Peyer's patch (tissue), 4 donors: Measurements from ENCODE around the gene EEF2. TPM values are rescaled to one million over a fixed set of nuclear protein-coding genes. Genes with fewer than 3 reads are reported as not detected.
A peak's percentile ranks its signal among the peaks of the same experiment; 100 is the strongest.

ENCODE experiments used
- DNase-seq, 3 donors: peaks; one replicate each; pipeline ENCODE4 v3.0.0-alpha.2; 2017 to 2019
- H3K27ac ChIP-seq, 4 donors: fragments of 200-600 bp; sonication (generic); one replicate each; pipeline ENCODE4 v1.5.1; 2016 to 2019
- H3K27me3 ChIP-seq, 2 donors: fragments of 200-600 bp; sonication (generic); one replicate each; pipeline ENCODE4 v1.5.1; 2019
- H3K36me3 ChIP-seq, 3 donors: fragments of 200-600 bp; sonication (generic); one replicate each; pipeline ENCODE4 v1.5.1; 2016 to 2019
- H3K4me1 ChIP-seq, 4 donors: fragments of 200-600 bp; sonication (generic); one replicate each; pipeline ENCODE4 v1.5.1; 2016 to 2019
- H3K4me3 ChIP-seq, 4 donors: fragments of 200-600 bp; sonication (generic); 1 replicate in 3 of 4; 2 replicates in 1 of 4; pipeline ENCODE4 v1.5.1; 2016 to 2019; ENCODE audit warnings: mild to moderate bottlenecking in 1 of 4
- H3K9me3 ChIP-seq, 4 donors: fragments of 200-600 bp; sonication (generic); one replicate each; pipeline ENCODE4 v1.5.1; 2016 to 2019; ENCODE audit warnings: mild to moderate bottlenecking in 1 of 4
- POLR2A ChIP-seq, 2 donors: fragments of 450-650 bp; IDR thresholded peaks; one replicate each; pipeline ENCODE4 v1.5.1; 2017; ENCODE audit warnings: antibody characterized with exemption in 2 of 2, mild to moderate bottlenecking in 2 of 2, moderate library complexity in 2 of 2
- total RNA-seq, 4 donors: library from RNA; depleted of rRNA; stranded (reverse); fragments of >200 nt; gene quantifications; one replicate each; pipeline ENCODE4 v1.1.0, GENCODE V29; 2016
- TF ChIP-seq, protein P1 (sequence below), 6 experiments: fragments of 450-650 bp in 4 of 6; fragments of 200-600 bp in 2 of 6; sonication (generic) in 1 of 6; IDR thresholded peaks; one replicate each; pipeline ENCODE4 v1.5.1; 2017 to 2019; ENCODE audit warnings: antibody characterized with exemption in 6 of 6, mild to moderate bottlenecking in 3 of 6, moderate library complexity in 1 of 6

EEF2 gene
- total RNA-seq, 4 donors from 2014 or later, result 914 to 1,425 (median 1,203) TPM

DNA sequence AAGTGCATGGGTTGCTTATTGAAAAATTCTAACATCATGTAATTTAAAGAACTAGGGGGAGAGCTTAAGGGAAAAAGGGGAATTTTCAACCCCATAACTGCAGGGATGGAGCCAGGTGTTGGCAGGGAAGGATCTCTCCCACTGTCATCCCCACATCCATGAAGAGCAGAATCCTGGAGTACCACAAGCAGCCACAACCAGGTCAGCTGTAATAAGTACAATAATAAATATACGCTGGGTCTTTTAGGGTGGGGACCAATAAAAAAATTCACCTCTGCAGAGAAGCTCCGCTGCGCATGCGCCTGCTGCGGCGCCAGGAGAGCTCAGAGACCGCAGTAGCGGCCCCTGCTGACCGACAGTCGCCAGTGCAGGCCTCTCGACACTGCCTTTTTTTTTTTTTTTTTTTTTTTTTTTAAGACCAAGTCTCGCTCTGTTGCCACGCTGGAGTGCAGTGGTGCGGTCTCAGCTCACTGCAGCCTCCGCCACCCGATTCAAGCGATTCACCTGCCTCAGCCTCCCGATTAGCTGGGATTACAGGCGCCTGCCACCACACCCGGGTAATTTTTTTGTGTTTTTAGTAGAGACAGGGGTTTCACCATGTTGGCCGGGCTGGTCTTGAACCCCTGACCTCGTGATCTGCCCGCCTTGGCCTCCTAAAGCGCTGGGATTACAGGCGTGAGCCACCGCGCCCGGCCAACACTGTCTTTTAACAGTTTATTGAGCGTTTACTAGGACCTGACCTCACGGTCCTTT lies 2.5 kb upstream of the EEF2 start:
- Histone ChIP-seq H3K27me3 (no peaks in the 10 kb centered on the region), H3K4me1 (peaks cover 9 to 39% (median 16%) of the 10 kb centered on the region in 4 donors), H3K27ac (peak overlapping the region in 2 of 4 donors; percentile 90 to 96), H3K36me3 (peaks cover 0 to 14% (median 0%) of the 10 kb centered on the region in 3 donors), H3K9me3 (no peaks in the 10 kb centered on the region), H3K4me3 (peak overlapping the region in 3 of 4 donors; percentile 9 to 96 (median 44))
- TF ChIP-seq, protein P1, sequence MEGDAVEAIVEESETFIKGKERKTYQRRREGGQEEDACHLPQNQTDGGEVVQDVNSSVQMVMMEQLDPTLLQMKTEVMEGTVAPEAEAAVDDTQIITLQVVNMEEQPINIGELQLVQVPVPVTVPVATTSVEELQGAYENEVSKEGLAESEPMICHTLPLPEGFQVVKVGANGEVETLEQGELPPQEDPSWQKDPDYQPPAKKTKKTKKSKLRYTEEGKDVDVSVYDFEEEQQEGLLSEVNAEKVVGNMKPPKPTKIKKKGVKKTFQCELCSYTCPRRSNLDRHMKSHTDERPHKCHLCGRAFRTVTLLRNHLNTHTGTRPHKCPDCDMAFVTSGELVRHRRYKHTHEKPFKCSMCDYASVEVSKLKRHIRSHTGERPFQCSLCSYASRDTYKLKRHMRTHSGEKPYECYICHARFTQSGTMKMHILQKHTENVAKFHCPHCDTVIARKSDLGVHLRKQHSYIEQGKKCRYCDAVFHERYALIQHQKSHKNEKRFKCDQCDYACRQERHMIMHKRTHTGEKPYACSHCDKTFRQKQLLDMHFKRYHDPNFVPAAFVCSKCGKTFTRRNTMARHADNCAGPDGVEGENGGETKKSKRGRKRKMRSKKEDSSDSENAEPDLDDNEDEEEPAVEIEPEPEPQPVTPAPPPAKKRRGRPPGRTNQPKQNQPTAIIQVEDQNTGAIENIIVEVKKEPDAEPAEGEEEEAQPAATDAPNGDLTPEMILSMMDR (IDR thresholded peaks at IDR 0.05), result peak; percentile 70 to 89 (median 81)
- no peak for TF ChIP-seq POLR2A (IDR thresholded peaks at IDR 0.05)
- DNase-seq, result peak; percentile 90 to 96 (median 90)

DNA sequence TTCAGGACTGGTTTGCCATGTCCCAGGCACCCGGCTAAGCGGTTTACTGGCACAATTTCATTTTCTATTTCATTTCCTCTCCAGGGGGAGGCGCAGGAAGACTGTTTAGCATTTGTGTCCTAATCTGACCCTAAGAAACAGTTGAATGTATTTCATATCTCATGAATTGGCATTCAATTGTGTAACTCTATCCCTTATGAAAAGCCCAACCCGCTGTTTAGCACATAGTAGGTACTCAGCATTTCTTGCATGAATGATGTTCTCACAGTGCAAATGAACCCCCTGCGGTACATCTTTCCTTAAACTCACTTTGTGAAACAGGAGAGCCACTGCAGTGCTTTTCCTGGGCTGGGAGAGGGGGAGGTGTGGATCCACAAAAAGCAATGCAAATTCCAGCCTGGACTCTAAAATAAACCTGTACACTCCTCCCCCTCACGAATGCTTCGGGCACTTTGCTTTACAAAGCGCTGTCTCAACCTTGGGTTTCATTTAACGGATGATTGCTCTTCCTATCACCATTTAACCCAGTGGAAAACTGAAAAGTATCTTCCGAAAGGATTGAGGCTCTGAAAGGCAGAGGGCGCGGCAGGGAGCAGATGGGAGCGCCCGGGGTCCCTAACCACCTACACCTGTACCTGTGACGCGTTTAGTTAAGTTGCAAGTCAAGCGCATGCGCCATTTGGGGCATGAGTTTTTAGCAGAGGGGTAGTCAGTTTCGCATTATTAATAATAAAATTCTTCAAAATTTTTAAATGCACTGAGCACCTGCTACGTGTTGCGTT lies 1.2 kb upstream of the EEF2 start:
- DNase-seq, result peak in 2 of 3 donors; percentile 76 to 82
- Histone ChIP-seq H3K36me3 (peaks cover 0 to 27% (median 0%) of the 10 kb centered on the region in 3 donors), H3K4me1 (peaks cover 9 to 40% (median 16%) of the 10 kb centered on the region in 4 donors), H3K27ac (peak overlapping the region; percentile 90 to 99 (median 97)), H3K27me3 (no peaks in the 10 kb centered on the region), H3K9me3 (no peaks in the 10 kb centered on the region), H3K4me3 (peak overlapping the region; percentile 9 to 97 (median 70))
- no peak for TF ChIP-seq POLR2A (IDR thresholded peaks at IDR 0.05)
- TF ChIP-seq, protein P1 (IDR thresholded peaks at IDR 0.05), result peak; percentile 58 to 84 (median 73)

DNA sequence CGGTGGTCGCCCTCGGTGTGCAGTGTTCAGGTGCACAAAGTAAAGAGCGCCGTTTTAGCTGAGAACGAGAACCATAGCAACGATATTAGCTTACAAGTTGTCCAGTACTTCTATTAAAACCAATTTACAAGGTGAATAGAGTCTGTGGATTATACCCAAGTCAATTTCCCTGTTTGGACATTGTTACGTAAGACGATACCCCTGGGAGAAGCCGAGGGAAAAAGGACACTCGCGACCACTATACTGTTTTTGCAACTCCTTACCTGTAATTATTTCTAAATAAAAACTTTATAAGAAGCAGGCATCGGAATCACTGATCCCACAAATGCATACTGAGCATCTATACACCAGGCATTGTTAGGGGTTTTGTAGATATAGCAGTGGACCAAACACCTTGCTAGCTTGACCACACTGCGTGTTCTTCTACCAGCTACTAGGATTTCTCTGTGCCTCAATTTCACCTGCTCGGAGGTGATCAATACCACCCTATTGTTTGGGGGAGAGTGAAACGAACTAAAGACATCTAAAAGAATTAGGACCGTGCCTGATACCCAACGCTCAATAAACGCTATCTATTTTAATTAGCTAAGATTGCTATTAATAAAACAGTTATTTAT lies 488 bp upstream of the EEF2 start:
- Histone ChIP-seq H3K4me3 (peak overlapping the region; percentile 80 to 97 (median 92)), H3K9me3 (no peaks in the 10 kb centered on the region), H3K4me1 (peaks cover 9 to 40% (median 16%) of the 10 kb centered on the region in 4 donors), H3K36me3 (peaks cover 0 to 34% (median 7%) of the 10 kb centered on the region in 3 donors), H3K27me3 (no peaks in the 10 kb centered on the region), H3K27ac (peak overlapping the region; percentile 90 to 99 (median 97))
- DNase-seq, result no peak
- TF ChIP-seq POLR2A (IDR thresholded peaks at IDR 0.05), result no peak
- TF ChIP-seq, protein P1 (IDR thresholded peaks at IDR 0.05), result no peak

DNA sequence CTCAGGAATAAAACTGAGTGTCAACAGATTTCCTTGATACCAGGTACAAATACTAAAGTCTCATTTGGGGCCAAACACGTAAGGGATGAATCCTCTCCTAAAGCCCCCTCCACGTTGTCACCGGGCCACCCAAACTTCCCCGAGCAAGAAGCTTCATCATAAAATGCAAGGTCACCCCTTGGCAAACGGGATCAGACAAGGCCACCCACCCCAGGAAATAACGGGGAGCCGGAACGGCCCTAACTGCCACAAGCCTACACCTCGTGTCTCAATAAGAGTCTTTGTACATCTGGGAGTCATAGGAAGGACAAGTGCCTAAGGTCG lies 717 bp downstream of the EEF2 start:
- peaks cover 9 to 40% (median 16%) of the 10 kb centered on the region in 4 donors for H3K4me1 ChIP-seq
- TF ChIP-seq, protein P1 (IDR thresholded peaks at IDR 0.05), result no peak
- TF ChIP-seq POLR2A (IDR thresholded peaks at IDR 0.05), result no peak
- no peaks in the 10 kb centered on the region for H3K27me3 ChIP-seq
- no peak for DNase-seq
- peaks cover 0 to 46% (median 9%) of the 10 kb centered on the region in 3 donors for H3K36me3 ChIP-seq
- H3K27ac ChIP-seq, result peak overlapping the region; percentile 90 to 99 (median 97)
- no peaks in the 10 kb centered on the region for H3K9me3 ChIP-seq
- H3K4me3 ChIP-seq, result peak overlapping the region; percentile 80 to 97 (median 92)

DNA sequence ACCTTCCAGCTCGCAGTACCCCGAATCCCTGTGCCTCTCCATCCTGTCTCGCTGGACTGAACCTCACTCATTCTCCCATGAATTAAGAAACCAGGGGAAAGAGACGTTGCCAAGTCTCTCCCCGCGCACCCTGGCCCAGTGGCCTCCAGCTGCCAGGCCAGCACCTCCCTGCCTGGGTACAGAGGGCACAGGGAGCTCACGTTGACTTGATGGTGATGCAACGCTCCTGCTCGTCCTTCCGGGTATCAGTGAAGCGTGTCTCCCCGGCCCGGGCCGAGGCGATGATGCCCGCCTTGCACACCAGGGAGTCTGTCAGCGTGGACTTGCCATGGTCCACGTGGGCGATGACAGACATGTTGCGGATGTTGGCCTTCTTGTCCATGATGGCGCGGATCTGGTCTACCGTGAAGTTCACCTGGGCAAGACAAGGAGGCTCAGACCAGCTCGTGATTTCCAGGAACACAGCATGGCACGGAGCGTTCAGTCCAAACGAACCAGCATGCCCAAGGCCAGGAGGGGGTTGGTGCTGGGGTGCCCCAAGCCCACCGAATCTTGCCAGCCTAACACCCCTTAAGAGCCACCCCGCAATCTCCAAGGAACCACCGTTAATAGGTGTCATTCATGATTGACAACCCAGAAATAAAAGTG lies 1.2 kb downstream of the EEF2 start:
- TF ChIP-seq, protein P1 (IDR thresholded peaks at IDR 0.05), result no peak
- peak in 1 of 2 donors; percentile 50 for TF ChIP-seq POLR2A (IDR thresholded peaks at IDR 0.05)
- Histone ChIP-seq H3K4me3 (peak overlapping the region; percentile 80 to 97 (median 92)), H3K36me3 (peaks cover 0 to 51% (median 9%) of the 10 kb centered on the region in 3 donors), H3K27me3 (no peaks in the 10 kb centered on the region), H3K9me3 (no peaks in the 10 kb centered on the region), H3K27ac (peak overlapping the region; percentile 90 to 99 (median 97)), H3K4me1 (peaks cover 9 to 40% (median 16%) of the 10 kb centered on the region in 4 donors)
- peak; percentile 61 to 86 (median 85) for DNase-seq
